ENCODE results near the gene ACE2. TPM values are rescaled to one million over a fixed set of nuclear protein-coding genes. Genes with fewer than 3 reads are reported as not detected.

ACE2 gene
- total RNA-seq, 1 experiment from 2014 or later: 1.8 TPM

DNA sequence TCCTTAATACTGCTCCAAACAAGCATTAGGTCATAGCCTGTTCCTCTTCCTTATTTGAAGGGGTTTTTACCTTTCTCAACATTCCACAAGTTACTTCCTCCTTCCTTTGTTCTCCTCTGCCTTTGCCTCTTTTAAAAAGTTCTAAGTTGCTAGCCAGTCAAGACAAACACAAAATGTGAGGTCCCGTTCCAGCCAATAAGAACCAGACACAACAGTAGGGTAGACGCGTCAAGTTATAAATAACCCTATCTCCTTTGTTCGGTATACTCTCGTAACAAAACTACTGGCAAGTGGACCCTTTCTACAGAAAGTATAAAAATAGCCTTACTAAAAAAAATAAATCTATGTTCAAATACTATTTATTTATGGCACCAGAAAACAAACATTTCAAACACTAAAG, 6.3 kb upstream of the ACE2 start:
- no peak for DNase-seq
- intact Hi-C loops (cut with micrococcal nuclease; ENCODE audit: unreplicated experiment): no loop called here
- no peaks in the 10 kb centered on the region for H3K36me3 Mint-ChIP-seq (ENCODE audit: insufficient read depth, unreplicated experiment)
- no peak overlapping the region for H3K4me3 ChIP-seq (ENCODE audit: low read depth, low read length)
- H3K9me3 Mint-ChIP-seq (ENCODE audit: unreplicated experiment): no peaks in the 10 kb centered on the region
- no TSS peak for BruUV-seq (replicated peaks)
- no peak overlapping the region for H3K27ac Mint-ChIP-seq (ENCODE audit: unreplicated experiment)
- H3K4me3 Mint-ChIP-seq (ENCODE audit: unreplicated experiment): no peak overlapping the region
- H3K9me3 ChIP-seq: no peaks in the 10 kb centered on the region
- no peaks in the 10 kb centered on the region for H3K27me3 Mint-ChIP-seq (ENCODE audit: insufficient read depth, unreplicated experiment)
- H3K4me1 Mint-ChIP-seq (ENCODE audit: low read depth, unreplicated experiment): peaks cover 13% of the 10 kb centered on the region
- ChIA-PET CTCF (no interaction called here), POLR2A (no interaction called here)
- H3K36me3 ChIP-seq (ENCODE audit: control insufficient read depth, insufficient read depth, low read length): no peaks in the 10 kb centered on the region
- TF ChIP-seq CTCF (IDR thresholded peaks at IDR 0.05; ENCODE audit: insufficient read depth in 1 of 2, low read depth in 1 of 2, low read length in 1 of 2, severe bottlenecking in 1 of 2, unreplicated experiment in 1 of 2): no peak
- peaks cover 12% of the 10 kb centered on the region; the same call in 1 of the 2 replicates for H3K4me1 ChIP-seq
- no peaks in the 10 kb centered on the region for H3K27me3 ChIP-seq (replicated peaks; ENCODE audit: control insufficient read depth, insufficient read depth, low read length)

- no peaks in the 10 kb centered on the region for H3K36me3 Mint-ChIP-seq (ENCODE audit: insufficient read depth, unreplicated experiment)
- no peak overlapping the region for H3K27ac Mint-ChIP-seq (ENCODE audit: unreplicated experiment)
- no TSS peak for BruUV-seq (replicated peaks)
- peaks cover 17% of the 10 kb centered on the region; the same call in 1 of the 2 replicates for H3K4me1 ChIP-seq
- no peaks in the 10 kb centered on the region for H3K36me3 ChIP-seq (ENCODE audit: control insufficient read depth, insufficient read depth, low read length)
- no peaks in the 10 kb centered on the region for H3K9me3 Mint-ChIP-seq (ENCODE audit: unreplicated experiment)
- H3K4me3 Mint-ChIP-seq (ENCODE audit: unreplicated experiment): no peak overlapping the region
- TF ChIP-seq CTCF (IDR thresholded peaks at IDR 0.05; ENCODE audit: insufficient read depth in 1 of 2, low read depth in 1 of 2, low read length in 1 of 2, severe bottlenecking in 1 of 2, unreplicated experiment in 1 of 2): no peak
- H3K4me1 Mint-ChIP-seq (ENCODE audit: low read depth, unreplicated experiment): peaks cover 19% of the 10 kb centered on the region
- H3K9me3 ChIP-seq: no peaks in the 10 kb centered on the region
- DNase-seq: no peak
- ChIA-PET CTCF (no interaction called here), POLR2A (no interaction called here)
- intact Hi-C loops (cut with micrococcal nuclease; ENCODE audit: unreplicated experiment): no loop called here
- no peak overlapping the region for H3K4me3 ChIP-seq (ENCODE audit: low read depth, low read length)
- no peaks in the 10 kb centered on the region for H3K27me3 ChIP-seq (replicated peaks; ENCODE audit: control insufficient read depth, insufficient read depth, low read length)
- no peaks in the 10 kb centered on the region for H3K27me3 Mint-ChIP-seq (ENCODE audit: insufficient read depth, unreplicated experiment)
Observed at GRCh38 chrX:15606136-15606535, 5.4 kb upstream of the ACE2 start.

GRCh38 chrX:15605226-15605625, 4.5 kb upstream of the ACE2 start:
- Mint-ChIP-seq H3K4me1 (ENCODE audit: low read depth, unreplicated experiment) (peaks cover 24% of the 10 kb centered on the region), H3K4me3 (ENCODE audit: unreplicated experiment) (no peak overlapping the region), H3K9me3 (ENCODE audit: unreplicated experiment) (no peaks in the 10 kb centered on the region), H3K27ac (ENCODE audit: unreplicated experiment) (no peak overlapping the region), H3K27me3 (ENCODE audit: insufficient read depth, unreplicated experiment) (no peaks in the 10 kb centered on the region), H3K36me3 (ENCODE audit: insufficient read depth, unreplicated experiment) (no peaks in the 10 kb centered on the region)
- Histone ChIP-seq H3K27me3 (replicated peaks; ENCODE audit: control insufficient read depth, insufficient read depth, low read length) (no peaks in the 10 kb centered on the region), H3K4me3 (ENCODE audit: low read depth, low read length) (no peak overlapping the region), H3K36me3 (ENCODE audit: control insufficient read depth, insufficient read depth, low read length) (no peaks in the 10 kb centered on the region), H3K9me3 (no peaks in the 10 kb centered on the region), H3K4me1 (peaks cover 22% of the 10 kb centered on the region; the same call in 1 of the 2 replicates)
- intact Hi-C loops (cut with micrococcal nuclease; ENCODE audit: unreplicated experiment): no loop called here
- BruUV-seq (replicated peaks): no TSS peak
- no peak for DNase-seq
- ChIA-PET CTCF (no interaction called here), POLR2A (no interaction called here)
- no peak for TF ChIP-seq CTCF (IDR thresholded peaks at IDR 0.05; ENCODE audit: insufficient read depth in 1 of 2, low read depth in 1 of 2, low read length in 1 of 2, severe bottlenecking in 1 of 2, unreplicated experiment in 1 of 2)
